Measurements from ENCODE around the gene GOLM1.

- no peak for TF ChIP-seq LBX2 (CRISPR knock-in tag; IDR thresholded peaks at IDR 0.05; ENCODE audit: borderline replicate concordance)
- TF ChIP-seq EZH2 (conservative IDR thresholded peaks at IDR 0.05; ENCODE audit: low read depth, low read length): no peak
- TF ChIP-seq MED13 (CRISPR knock-in tag; IDR thresholded peaks at IDR 0.05): no peak
- TF ChIP-seq, protein P1, sequence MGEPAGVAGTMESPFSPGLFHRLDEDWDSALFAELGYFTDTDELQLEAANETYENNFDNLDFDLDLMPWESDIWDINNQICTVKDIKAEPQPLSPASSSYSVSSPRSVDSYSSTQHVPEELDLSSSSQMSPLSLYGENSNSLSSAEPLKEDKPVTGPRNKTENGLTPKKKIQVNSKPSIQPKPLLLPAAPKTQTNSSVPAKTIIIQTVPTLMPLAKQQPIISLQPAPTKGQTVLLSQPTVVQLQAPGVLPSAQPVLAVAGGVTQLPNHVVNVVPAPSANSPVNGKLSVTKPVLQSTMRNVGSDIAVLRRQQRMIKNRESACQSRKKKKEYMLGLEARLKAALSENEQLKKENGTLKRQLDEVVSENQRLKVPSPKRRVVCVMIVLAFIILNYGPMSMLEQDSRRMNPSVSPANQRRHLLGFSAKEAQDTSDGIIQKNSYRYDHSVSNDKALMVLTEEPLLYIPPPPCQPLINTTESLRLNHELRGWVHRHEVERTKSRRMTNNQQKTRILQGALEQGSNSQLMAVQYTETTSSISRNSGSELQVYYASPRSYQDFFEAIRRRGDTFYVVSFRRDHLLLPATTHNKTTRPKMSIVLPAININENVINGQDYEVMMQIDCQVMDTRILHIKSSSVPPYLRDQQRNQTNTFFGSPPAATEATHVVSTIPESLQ (CRISPR knock-in tag; conservative IDR thresholded peaks at IDR 0.05): no peak
- no peak for TF ChIP-seq ZXDC (CRISPR knock-in tag; IDR thresholded peaks at IDR 0.05)
- no peak for TF ChIP-seq CENPT (CRISPR knock-in tag; IDR thresholded peaks at IDR 0.05; ENCODE audit: low read depth)
- TF ChIP-seq ZNF790 (CRISPR knock-in tag; IDR thresholded peaks at IDR 0.05; ENCODE audit: borderline replicate concordance): no peak
- TF ChIP-seq REST (IDR thresholded peaks at IDR 0.05; ENCODE audit: borderline replicate concordance in 1 of 2, low read depth in 1 of 2, low read length in 2 of 2): no peak
- TF ChIP-seq IKZF1 (IDR thresholded peaks at IDR 0.05): no peak
- TF ChIP-seq NFYB (CRISPR knock-in tag; IDR thresholded peaks at IDR 0.05): no peak
- no peak for TF ChIP-seq REPIN1 (CRISPR knock-in tag; IDR thresholded peaks at IDR 0.05; ENCODE audit: borderline replicate concordance, low read depth)
- no peak for TF ChIP-seq SUZ12 (IDR thresholded peaks at IDR 0.05; ENCODE audit: low read depth, low read length)
Observed at GRCh38 chr9:86041311-86041741, 58.0 kb downstream of the GOLM1 start.
